A172 (cell line): Measurements from ENCODE around the gene SMOC2. TPM values are rescaled to one million over a fixed set of nuclear protein-coding genes. Genes with fewer than 3 reads are reported as not detected.

Experiments
- DNase-seq: peaks from one replicate; pipeline ENCODE4 v3.0.0-alpha.2; 2015; ENCODE audit warnings: low spot score
- total RNA-seq: library from RNA; depleted of rRNA; stranded (reverse); fragments of >200 nt; shearing (Covaris generic); gene quantifications from 2 replicates; pipeline ENCODE4 v1.2.3, GENCODE V29; 2014; rRNA removed

The SMOC2 gene
- total RNA-seq, 1 experiment from 2014 or later, result not detected

DNA sequence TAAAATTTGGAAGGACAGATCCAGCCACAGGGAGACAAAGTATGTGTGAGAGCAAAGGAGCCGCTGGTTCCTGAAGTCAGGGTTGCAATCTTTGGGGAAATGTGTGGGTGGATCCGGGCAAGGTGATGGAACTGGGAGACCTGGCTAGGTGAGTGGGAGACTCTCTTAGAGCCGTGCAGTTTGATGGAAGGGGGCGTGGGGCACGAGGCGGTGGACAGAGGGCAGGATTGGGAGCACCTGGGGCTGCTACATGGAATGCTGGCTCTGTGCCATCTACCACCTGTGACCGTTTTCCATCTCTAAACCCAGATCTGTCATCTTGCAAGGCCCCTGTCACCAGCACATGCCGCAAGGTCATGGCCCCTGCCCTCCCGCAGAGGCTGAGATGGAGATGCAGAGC is 268.4 kb downstream of the SMOC2 start:
- no peak for DNase-seq

GRCh38 chr6:168709991-168710390 is 269.0 kb downstream of the SMOC2 start:
- no peak for DNase-seq

GRCh38 chr6:168711049-168711640 is 270.2 kb downstream of the SMOC2 start:
- DNase-seq, result no peak

DNA sequence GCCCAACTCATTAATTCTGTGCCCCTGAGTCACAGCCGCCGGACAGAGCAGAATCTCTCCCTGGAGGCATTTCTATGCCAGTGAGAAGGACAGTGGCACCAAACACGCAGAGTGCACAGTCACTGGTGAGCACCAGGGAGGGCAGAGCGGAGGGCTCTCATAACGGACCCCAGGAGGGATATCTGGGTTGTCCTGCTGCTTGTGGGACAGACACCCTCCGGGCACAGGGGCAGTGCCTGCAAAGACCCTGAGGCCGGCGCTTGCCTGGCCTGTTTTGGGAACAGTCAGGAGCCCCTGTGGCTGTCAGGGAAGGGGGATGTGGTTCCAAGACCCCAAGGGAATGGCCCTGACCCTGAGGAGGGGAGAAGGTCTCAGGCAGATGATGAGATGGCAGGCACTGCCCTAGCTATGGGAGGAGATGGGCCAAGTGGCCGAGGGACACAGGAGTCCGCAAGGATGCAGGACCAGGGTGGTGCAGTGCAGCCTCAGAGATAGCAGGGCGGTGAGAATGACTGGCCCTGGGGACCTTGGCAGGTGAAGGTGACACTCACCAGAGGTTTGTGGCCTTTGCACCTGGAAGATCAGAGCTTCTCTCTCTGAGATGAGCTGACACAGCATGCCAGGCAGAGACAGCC is 270.8 kb downstream of the SMOC2 start:
- DNase-seq, result no peak

GRCh38 chr6:168712993-168713392 is 272.0 kb downstream of the SMOC2 start:
- DNase-seq, result no peak

DNA sequence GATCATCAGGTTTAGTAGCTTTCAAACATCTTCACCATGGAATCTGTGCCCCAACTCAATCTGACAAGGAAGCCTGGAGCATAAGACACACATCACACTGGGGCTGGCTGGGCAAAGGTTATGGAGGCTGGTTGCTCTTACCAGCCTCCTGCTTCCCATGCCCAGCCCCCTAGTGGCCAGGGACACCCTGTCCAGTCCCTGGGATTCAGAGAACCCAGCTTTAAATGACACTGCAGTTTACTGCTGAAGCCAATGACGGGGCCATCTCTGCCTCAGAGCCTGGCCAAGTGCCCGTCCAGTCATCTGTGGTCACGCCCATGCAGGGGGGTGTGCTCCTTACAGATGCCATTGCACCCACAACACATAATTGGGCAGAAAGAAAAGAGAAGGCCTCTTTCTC is 272.9 kb downstream of the SMOC2 start:
- DNase-seq, result no peak

DNA sequence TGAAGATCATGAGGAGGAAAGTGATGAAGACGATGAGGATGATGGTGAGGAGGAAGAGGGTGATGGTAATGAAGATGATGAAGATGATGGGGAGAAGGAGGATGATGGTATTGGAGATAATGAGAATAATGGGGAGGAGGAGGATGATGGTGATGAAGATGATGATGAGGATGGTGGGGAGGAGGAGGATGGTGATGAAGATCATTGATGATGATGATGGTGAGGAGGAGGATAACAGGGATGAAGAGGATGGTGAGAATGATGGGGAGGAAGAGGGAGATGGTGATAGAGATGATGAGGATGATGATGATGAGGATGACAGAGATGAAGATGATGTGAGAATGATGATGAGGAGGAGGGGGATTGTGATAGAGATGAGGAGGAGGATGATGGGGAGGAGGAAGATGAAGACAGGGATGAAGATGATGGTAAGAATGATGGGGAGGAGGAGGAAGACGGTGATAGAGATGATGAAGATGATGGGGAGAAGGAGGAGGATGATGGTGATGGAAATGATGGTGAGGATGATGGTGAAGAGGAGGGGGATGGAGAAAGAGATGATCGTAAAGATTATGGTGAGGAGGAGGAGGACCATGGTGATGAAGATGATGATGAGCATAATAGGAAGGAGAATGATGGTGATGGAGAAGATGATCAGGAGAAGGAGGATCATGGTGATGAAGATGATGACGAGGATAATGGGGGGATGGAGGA is 273.7 kb downstream of the SMOC2 start:
- no peak for DNase-seq

GRCh38 chr6:168715643-168716481 is 274.9 kb downstream of the SMOC2 start:
- DNase-seq, result no peak

- no peak for DNase-seq
These were observed 275.6 kb downstream of the SMOC2 start for GRCh38 chr6:168716581-168716980.

DNA sequence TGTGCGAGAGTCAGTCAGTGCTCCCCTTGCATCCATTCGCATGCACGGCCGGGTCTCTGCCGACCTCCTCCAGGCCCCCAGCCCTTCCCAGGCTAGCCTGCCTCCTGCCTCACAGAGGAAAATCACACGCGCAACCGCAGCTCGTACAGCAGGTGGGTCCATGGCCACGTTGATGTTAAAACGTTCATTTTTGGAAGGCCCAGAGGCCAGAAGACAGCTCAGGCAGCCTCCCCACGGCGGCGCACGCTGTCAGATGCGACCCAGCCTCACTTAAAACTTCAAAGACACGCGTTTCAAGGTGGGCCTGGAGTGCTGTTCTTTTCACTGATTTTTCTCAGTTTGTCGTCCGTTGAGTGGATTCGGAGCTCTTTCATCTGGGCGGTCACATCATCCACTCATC is 276.5 kb downstream of the SMOC2 start:
- DNase-seq, result no peak

Other genes with a start within 250 kb of the SMOC2 start
- gene DACT2, start 121.4 kb upstream of the SMOC2 start, total RNA-seq, result not detected in 2 replicates